Activated CD4-positive, alpha-beta T cell treated with anti-CD3 and anti-CD28 coated beads for 4 hours (primary cell): ENCODE results near the gene XRN2.
"Not testable (repeated sequence)": the region's sequence is repeated elsewhere in the genome, so short reads cannot be mapped to it uniquely, and the experiment has no call there.

ENCODE experiments used
- DNase-seq, 2 donors: peaks; one replicate each; pipeline ENCODE4 v3.0.0-alpha.2; 2020

Gene XRN2

DNA sequence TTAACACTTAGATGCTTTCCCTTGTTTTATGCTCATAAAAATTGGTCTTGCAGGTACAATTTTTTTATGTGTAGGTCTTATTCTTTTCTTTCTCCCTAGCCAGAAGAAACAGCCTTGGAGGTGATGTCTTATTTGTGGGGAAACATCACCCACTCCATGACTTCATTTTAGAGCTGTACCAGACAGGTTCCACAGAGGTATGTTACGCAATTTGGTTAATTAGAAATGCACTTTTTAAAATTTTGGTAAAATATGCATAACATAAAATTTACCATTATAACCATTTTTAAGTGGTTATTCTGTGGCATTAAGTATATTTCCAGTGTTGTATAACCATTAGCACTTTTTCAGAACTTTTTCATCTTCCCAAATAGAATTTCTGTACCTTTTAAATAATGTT, 52.9 kb downstream of the XRN2 start:
- DNase-seq: no peak

- no peak for DNase-seq
These were observed 53.3 kb downstream of the XRN2 start for GRCh38 chr20:21356386-21356785.

DNA sequence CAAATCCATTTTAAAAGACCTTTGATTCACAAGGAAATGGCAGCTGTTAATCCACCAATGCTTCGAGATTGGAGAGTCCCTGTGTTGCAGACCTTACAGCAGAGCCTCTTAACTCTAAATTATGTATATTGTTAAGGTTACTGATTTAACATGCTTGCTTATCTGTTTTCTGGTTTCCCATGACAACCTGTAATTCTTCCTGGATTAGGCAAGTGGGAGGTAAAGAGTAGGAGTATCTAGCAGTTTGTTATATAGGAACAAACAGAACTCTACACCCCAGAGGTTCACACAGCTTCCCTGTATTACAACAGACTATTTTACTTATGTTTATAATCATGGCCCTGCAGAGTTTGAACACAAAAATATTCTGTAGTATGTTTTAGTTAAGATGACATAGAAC, 54.7 kb downstream of the XRN2 start:
- DNase-seq: no peak

DNA sequence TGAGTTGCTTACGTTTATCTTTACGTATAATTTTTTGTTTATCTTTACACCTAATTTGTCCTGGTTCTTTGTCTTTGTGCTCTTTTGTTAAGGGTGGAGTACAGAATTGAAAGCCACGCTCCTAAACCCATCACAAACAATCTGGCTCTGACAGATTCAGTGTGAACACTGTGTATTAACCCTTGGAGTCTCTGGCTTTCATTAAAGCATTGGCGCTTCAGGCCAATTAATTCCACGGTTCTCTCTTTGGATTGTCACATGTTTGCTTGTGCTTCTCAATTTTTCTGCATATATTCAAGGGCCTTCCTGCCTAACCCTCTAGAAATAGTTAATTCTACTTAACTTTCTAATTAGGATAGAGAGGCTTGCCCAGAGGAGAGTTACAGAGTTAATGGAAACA, 55.6 kb downstream of the XRN2 start:
- no peak for DNase-seq

DNA sequence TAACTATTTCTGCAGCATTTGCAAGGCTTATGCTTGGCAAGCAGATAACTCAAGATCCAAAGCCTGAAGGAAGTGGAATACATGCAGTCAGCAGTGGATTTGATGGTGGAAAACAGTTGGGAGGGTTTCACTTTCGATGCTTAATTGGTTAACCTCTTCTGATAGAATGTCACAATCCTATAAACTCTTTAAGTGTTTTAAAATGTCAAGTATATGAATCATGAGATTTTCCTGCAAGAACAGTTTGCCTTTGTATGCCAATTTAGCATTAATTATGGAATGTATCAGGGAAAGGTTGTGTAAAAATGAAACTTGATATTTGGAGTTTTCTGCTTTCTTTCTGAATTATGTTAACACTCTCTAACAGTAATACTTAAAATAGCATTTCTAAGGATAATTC, 57.6 kb downstream of the XRN2 start:
- no peak for DNase-seq

GRCh38 chr20:21361266-21361665, 58.1 kb downstream of the XRN2 start:
- no peak for DNase-seq

DNA sequence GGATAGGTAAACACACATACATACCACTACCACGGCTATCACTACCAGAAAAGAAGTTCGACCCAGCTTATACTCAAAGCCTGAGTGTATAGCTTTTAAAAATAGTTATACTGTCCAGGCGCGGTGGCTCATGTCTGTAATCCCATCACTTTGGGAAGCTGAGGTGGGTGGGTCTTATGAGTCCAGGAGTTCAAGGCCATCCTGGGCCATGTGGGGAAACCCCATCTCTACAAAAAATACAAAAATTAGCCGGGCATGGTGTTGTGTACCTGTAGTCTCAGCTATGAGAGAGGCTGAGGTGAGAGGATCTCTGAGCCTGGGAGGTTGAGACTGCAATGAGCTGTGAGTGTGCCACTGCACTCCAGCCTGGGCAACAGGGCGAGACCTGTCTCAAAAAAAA, 61.3 kb downstream of the XRN2 start:
- no peak for DNase-seq

DNA sequence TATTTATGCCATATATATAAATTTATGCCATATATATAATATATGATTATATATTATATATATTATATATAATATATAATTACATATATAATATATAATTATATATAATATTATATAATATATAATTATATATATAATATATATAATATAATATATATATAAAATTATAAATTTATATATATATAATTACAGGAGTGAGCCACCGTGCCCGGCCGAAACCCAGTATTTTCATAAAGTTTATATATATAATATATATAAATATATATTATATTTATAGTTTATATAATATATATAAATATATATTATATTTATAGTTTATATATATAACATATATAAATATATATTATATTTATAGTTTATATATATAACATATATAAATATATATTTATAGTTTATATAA, 62.6 kb downstream of the XRN2 start:
- no peak for DNase-seq

- DNase-seq: not testable (repeated sequence)
These were observed 63.1 kb downstream of the XRN2 start for GRCh38 chr20:21366273-21366672.

GRCh38 chr20:21368791-21369190, 65.7 kb downstream of the XRN2 start:
- no peak for DNase-seq

DNA sequence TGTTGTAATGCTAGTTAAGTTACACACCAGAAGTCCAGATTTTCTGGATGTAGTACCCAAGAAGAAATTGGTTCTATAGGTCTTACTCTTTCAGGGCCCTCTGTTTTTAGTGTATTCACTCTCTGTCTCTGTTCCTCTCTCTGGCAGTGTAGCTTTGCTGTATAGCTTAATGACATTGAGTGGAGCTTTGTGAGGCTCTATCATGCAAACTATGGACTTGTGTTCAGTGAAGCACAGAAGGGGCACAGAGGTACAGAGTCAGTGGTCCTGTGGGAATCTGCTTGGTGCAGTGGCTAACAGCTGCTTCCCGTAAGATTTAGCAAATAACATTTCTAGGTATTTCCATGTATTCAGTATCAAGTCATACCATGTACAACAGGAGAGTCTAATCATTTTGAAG, 68.1 kb downstream of the XRN2 start:
- no peak for DNase-seq

- no peak for DNase-seq
These were observed 68.9 kb downstream of the XRN2 start for GRCh38 chr20:21372016-21372415.

GRCh38 chr20:21373436-21373835, 70.3 kb downstream of the XRN2 start:
- no peak for DNase-seq

GRCh38 chr20:21376626-21377025, 73.5 kb downstream of the XRN2 start:
- no peak for DNase-seq

- DNase-seq: no peak
These were observed 74.6 kb downstream of the XRN2 start for GRCh38 chr20:21377701-21378100.

DNA sequence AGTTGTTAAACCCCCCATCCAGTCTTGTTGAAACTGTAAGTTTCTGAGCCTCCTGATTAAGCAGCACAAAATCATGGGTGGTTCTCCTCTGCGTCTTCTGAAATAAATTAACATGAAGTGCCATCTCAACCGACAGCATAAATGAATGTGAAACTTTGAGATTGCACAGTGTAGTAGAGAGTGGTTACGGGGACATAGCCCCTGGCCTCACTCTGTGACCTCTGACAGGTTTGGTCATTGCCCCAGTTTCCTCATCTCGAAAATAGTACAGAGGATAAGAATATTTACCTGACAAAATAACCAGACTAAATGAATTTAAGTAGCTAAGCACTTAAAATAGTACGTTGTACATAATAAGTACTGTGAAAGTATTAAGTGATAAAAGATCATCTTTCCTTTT, 75.1 kb downstream of the XRN2 start:
- DNase-seq: no peak

DNA sequence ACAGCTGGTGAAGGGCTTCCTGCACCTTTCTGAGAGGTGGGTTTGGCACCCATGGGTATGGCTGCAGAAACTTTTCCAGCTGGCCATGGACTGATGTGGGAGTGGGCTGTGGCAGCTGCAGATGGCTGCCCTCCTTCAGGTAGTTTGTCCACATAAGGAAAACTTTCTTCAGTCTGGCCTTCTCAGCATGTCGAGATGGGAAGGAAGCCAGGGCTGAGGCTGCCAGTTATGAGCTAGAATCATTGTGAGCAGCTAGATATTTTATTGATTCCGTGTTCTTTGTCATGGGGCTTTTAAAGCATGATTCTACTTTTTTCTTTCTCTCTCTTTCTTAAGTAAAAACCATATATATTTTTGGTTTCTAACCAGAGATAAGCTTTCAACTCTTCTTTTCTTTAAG, 77.6 kb downstream of the XRN2 start:
- DNase-seq: no peak

DNA sequence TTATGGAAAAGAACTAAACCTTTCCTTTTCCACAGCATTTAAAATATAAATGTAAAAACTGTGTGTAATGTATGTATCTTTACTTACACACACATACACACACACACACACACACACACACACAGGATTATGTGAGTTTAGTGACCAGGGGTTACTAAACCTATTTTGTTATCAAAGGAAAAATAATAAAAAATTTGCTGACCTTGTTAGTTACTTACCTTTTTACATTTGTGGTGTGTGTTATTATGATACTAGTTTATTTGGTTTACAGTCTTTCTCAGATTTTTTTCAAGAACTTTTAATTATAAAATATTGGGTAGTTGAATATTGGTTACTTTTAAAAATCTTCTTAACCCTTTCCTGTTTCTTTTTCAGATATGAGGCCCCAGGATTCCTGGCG, 78.5 kb downstream of the XRN2 start:
- DNase-seq: no peak

- no peak for DNase-seq
These were observed 81.3 kb downstream of the XRN2 start for GRCh38 chr20:21384308-21384892.

GRCh38 chr20:21386111-21386510, 83.0 kb downstream of the XRN2 start:
- DNase-seq: no peak

DNA sequence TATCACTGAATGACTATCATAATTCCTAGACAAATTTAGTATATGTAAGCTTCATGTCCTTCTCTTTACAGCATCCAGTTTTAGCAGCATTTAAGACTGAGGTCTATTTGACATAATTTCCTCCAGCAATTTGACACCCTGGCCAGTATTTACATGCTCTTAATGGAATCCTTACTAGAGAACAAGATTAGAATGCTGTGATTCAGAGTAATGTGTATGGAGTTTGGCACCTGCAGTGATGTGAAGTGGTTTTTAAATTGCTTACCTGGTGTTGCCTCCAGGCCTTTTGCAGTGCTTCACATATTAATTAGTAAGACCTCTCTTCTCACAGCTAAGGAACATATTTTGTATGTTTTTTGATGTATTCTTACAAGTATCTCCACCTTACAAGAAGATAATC, 84.4 kb downstream of the XRN2 start:
- DNase-seq: no peak

DNA sequence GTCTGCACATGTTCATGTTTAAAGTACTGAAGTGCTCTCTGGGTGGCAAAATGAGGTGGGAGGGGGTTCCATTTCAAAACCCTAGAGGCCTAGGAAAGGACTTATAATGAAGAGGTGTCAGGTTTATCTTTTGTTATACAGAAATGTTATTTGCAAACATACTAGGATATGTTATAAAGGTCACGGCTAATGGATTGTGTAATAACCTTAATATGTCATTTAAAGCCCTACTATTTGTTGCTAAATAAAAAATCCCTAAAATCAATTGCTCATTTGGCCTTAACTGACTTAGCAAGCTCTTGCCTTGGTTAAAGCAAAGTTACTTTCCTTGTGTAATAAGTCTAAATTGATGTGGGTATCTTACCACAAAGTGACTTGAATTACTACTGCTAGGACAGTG, 85.4 kb downstream of the XRN2 start:
- DNase-seq: no peak

DNA sequence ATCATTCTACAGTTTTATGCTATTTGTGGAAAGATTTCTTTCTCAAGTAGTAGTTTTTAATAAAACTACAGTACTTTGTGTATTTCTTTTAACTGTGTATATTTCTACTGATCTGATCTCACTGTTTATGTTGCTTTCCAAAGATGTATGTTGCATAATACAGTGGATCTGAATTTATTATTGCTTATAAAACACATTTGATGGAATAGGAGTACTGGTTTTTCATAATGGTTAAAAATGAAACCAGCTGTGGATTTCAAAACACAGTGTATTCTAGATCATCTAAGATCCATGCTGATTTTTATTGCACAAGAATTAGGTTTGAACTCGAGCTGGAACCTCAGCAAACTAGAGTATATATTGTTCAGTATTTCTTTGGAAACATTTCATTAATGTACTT, 86.2 kb downstream of the XRN2 start:
- no peak for DNase-seq

DNA sequence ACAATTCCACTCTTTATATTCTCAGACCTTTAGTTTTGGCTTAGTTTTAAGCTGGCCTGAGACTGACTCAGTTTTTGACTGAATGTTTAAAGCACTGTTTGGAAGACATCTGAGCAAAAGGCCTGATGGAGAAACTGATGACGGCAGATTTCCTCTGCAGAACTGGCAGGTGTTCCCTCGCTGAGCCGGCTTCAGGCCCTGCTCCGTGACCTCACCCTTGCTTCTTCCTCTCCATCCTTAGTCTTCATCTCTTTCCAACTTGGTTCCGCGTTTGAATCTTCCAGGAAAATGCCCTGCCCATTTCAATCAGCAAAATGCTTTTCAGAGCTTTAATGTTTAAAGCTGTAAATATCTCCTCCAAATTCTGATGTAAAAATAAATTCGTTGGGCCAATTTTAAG, 87.6 kb downstream of the XRN2 start:
- DNase-seq: no peak

- no peak for DNase-seq
These were observed 88.2 kb downstream of the XRN2 start for GRCh38 chr20:21391185-21391971.
